RWPE1 (cell line): ENCODE results near the gene GLS.

Source experiments
- CTCF ChIA-PET: fragments of 350-600 bp; sonication (Branson Sonifier 250); formaldehyde crosslinking; extraction: SDS; loops from one replicate; lab custom pipeline; 2021; lab: Yijun Ruan, JAX
- POLR2A ChIA-PET: fragments of 400-600 bp; formaldehyde crosslinking; extraction: SDS; loops from one replicate; lab custom pipeline; 2020; ENCODE audit warnings: antibody characterized with exemption; ENCODE audit not compliant: low non-redundant PET; lab: Yijun Ruan, JAX
- DNase-seq: peaks from one replicate; pipeline ENCODE4 v3.0.0; 2012; ENCODE audit warnings: low spot score
- H3K27ac ChIP-seq: fragments of 450-650 bp; 2 replicates; pipeline ENCODE4 v1.5.1; 2017
- TF ChIP-seq, protein P1 (sequence below): fragments of 450-650 bp; conservative IDR thresholded peaks from 2 replicates; pipeline ENCODE4 v1.5.1; 2017; ENCODE audit warnings: low read depth, mild to moderate bottlenecking

The GLS gene

DNA sequence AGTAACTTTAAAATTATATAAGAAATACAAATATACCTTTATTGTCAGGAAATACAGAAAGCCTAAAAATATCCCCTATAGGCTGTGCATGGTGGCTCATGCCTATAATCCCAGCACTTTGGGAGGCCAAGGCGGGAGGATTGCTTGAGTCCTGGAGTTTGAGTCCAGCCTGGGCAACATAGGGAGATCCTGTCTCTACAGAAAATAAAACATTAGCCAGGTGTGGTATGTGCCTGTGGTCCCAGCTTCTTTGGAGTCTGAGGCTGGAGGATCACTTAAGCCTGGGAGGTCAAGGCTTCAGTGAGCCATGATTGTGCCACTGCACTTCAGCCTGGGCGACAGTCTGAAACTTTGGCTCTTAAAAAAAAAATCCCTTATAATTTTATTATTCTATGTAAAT is 29.1 kb downstream of the GLS start:
- ChIA-PET POLR2A (no interaction called here), CTCF (no interaction called here)
- H3K27ac ChIP-seq: no peak overlapping the region
- TF ChIP-seq, protein P1, sequence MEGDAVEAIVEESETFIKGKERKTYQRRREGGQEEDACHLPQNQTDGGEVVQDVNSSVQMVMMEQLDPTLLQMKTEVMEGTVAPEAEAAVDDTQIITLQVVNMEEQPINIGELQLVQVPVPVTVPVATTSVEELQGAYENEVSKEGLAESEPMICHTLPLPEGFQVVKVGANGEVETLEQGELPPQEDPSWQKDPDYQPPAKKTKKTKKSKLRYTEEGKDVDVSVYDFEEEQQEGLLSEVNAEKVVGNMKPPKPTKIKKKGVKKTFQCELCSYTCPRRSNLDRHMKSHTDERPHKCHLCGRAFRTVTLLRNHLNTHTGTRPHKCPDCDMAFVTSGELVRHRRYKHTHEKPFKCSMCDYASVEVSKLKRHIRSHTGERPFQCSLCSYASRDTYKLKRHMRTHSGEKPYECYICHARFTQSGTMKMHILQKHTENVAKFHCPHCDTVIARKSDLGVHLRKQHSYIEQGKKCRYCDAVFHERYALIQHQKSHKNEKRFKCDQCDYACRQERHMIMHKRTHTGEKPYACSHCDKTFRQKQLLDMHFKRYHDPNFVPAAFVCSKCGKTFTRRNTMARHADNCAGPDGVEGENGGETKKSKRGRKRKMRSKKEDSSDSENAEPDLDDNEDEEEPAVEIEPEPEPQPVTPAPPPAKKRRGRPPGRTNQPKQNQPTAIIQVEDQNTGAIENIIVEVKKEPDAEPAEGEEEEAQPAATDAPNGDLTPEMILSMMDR: no peak
- DNase-seq: no peak

DNA sequence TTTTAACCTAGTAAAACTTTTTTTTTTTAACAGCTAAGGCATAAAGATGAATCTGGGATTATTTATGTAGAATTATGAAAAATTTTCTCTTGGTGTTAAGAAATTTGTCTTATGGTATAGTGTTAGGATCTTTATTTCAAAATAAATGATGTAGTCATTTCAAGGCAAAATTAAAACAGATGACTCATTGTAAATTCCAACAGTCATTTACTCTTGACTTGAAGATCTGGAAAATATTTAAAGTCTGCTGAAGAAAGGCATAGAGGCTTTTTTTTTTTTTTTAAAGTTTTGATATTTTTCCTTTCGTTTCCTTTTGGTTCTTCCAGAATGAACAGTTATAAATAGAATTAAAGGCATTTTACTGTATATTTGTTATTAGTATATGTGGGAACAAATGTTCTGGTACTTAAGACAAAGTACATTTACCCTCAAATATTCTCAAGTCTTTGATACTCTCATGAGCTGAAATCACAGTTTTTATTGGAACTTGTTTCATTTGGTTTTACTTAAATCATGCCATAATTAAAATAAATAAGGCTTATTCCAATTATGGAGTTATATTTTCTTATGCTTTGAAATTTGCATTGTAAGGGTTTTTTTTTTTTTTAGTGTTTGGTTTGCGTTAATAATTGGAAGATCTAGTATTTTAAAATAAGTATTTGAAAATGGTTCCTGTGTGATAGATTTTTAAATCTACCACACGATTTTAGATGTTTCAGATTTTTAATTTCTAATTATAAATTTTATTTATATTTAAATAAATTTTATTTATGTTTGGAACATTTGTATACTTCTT is 29.9 kb downstream of the GLS start:
- TF ChIP-seq, protein P1: no peak
- CTCF ChIA-PET: interaction anchor here (0.7 kb wide), 1 partner anchor 51 kb away, joined by 6 read pairs; no protein-coding TSS in a partner anchor
- POLR2A ChIA-PET: no interaction called here
- no peak overlapping the region for H3K27ac ChIP-seq
- no peak for DNase-seq

DNA sequence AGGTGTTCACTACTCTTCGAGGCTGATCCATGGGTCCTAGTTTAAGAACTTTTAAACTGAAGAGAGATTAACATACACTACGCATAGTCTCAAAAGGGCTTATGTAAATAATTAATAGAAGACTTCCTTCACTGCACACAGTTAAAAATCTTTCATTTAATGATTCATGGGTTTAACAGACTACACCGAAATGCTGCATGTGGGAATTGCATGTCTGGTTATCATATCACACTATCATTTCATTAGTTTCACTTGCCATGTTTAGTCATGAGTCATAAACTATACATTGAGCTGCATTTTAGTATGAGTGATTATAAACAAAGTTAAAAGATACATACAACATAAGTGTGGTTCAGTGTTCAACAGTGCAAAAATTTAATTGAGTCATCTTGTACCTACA is 31.2 kb downstream of the GLS start:
- ChIA-PET CTCF (no interaction called here), POLR2A (no interaction called here)
- DNase-seq: no peak
- no peak overlapping the region for H3K27ac ChIP-seq
- TF ChIP-seq, protein P1: no peak

DNA sequence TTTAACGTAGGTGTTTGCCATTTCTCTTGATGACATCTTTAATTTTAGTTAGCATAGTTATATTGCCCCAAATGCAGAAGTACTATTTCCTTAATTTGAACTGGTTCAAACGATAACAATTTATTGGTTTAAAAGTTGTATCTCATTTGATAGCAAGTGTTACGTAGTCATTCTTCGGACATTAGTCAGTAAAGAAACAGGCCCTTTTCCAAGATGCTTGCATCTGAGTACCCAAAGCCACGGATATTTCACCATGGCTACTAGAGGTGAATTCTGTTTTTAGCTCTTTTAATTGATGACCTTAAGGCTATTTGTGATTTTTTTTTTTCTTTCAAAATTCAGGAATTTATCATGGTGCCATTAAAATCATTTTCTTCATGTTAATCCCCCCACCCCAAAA is 32.1 kb downstream of the GLS start:
- POLR2A ChIA-PET: no interaction called here
- TF ChIP-seq, protein P1: no peak
- H3K27ac ChIP-seq: no peak overlapping the region
- no peak for DNase-seq
- CTCF ChIA-PET: no interaction called here

DNA sequence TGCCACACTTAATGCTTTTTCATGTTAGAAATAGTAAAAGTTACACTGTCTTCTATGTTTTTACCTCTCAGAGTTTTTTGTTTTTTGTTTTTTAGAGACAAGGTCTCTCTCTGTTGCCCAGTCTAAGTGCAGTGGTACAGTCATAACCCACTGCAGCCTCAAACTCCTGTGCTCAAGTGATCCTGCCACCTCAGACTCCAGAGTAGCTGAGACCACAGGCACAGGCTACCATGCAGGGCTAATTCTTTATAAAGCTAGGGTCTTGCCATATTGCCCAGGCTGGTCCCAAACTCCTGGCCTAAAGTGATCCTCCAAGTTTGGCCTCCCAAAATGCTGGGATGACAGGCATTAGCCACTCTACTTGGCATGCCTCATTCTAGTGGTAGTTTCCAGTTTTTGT is 33.1 kb downstream of the GLS start:
- TF ChIP-seq, protein P1: no peak
- CTCF ChIA-PET: interaction anchor here (0.7 kb wide), 1 partner anchor 19 kb away, joined by 3 read pairs; no protein-coding TSS in a partner anchor
- H3K27ac ChIP-seq: no peak overlapping the region
- POLR2A ChIA-PET: no interaction called here
- no peak for DNase-seq

DNA sequence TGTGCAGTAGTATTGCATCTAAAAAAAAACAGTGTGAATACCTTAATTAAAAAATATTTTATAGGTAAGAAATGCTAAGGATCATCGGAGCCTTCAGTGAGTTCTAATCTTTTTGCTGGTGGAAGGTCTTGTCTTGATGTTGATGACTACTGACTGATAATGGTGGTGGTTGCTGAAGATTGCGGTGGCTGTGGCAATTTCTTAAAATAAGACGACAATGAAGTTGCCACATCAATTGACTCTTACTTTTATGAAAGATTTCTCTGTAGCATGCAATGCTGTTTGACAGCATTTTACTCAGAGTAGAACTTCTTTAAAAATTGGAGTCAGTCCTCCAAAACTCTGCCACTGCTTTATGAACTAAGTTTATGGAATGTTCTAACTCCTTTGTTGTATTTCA is 36.2 kb downstream of the GLS start:
- CTCF ChIA-PET: no interaction called here
- TF ChIP-seq, protein P1: no peak
- POLR2A ChIA-PET: no interaction called here
- no peak for DNase-seq
- no peak overlapping the region for H3K27ac ChIP-seq
